ENCODE results near the gene RIPOR1.

The RIPOR1 gene

GRCh38 chr16:67555795-67556212, 27.2 kb downstream of the RIPOR1 start:
- in situ Hi-C loops (cut with MboI; ENCODE audit: low sequenced_read_pairs): no loop called here

- in situ Hi-C loops (cut with MboI; ENCODE audit: low sequenced_read_pairs): no loop called here
Measured at GRCh38 chr16:67558859-67559258, 30.2 kb downstream of the RIPOR1 start.

- in situ Hi-C loops (cut with MboI; ENCODE audit: low sequenced_read_pairs): no loop called here
Measured at GRCh38 chr16:67560827-67561342, 32.3 kb downstream of the RIPOR1 start.

GRCh38 chr16:67561501-67561823, 32.8 kb downstream of the RIPOR1 start:
- in situ Hi-C loops (cut with MboI; ENCODE audit: low sequenced_read_pairs): no loop called here

- in situ Hi-C loops (cut with MboI; ENCODE audit: low sequenced_read_pairs): no loop called here
Measured at GRCh38 chr16:67561824-67562525, 33.3 kb downstream of the RIPOR1 start.

GRCh38 chr16:67562526-67562917, 33.9 kb downstream of the RIPOR1 start, which contains the start of gene CTCF:
CTCF (plus strand) TSS chr16:67562526; CDS start chr16:67610833, 48,307 bp downstream.
- in situ Hi-C loops (cut with MboI; ENCODE audit: low sequenced_read_pairs): no loop called here

- in situ Hi-C loops (cut with MboI; ENCODE audit: low sequenced_read_pairs): no loop called here
Measured at GRCh38 chr16:67562918-67563707, 34.5 kb downstream of the RIPOR1 start.

GRCh38 chr16:67563708-67564468, 35.3 kb downstream of the RIPOR1 start:
- in situ Hi-C loops (cut with MboI; ENCODE audit: low sequenced_read_pairs): no loop called here

GRCh38 chr16:67565470-67566100, 37.0 kb downstream of the RIPOR1 start:
- in situ Hi-C loops (cut with MboI; ENCODE audit: low sequenced_read_pairs): no loop called here

- in situ Hi-C loops (cut with MboI; ENCODE audit: low sequenced_read_pairs): no loop called here
Measured at GRCh38 chr16:67571464-67571863, 42.8 kb downstream of the RIPOR1 start.

GRCh38 chr16:67571981-67572431, 43.4 kb downstream of the RIPOR1 start:
- in situ Hi-C loops (cut with MboI; ENCODE audit: low sequenced_read_pairs): no loop called here

GRCh38 chr16:67579686-67580085, 51.1 kb downstream of the RIPOR1 start:
- in situ Hi-C loops (cut with MboI; ENCODE audit: low sequenced_read_pairs): no loop called here

- in situ Hi-C loops (cut with MboI; ENCODE audit: low sequenced_read_pairs): no loop called here
Measured at GRCh38 chr16:67580202-67580601, 51.6 kb downstream of the RIPOR1 start.

GRCh38 chr16:67593288-67593687, 64.7 kb downstream of the RIPOR1 start:
- in situ Hi-C loops (cut with MboI; ENCODE audit: low sequenced_read_pairs): no loop called here

GRCh38 chr16:67593701-67594100, 65.1 kb downstream of the RIPOR1 start:
- in situ Hi-C loops (cut with MboI; ENCODE audit: low sequenced_read_pairs): no loop called here

GRCh38 chr16:67594256-67594915, 65.8 kb downstream of the RIPOR1 start:
- in situ Hi-C loops (cut with MboI; ENCODE audit: low sequenced_read_pairs): no loop called here

GRCh38 chr16:67594956-67595355, 66.3 kb downstream of the RIPOR1 start:
- in situ Hi-C loops (cut with MboI; ENCODE audit: low sequenced_read_pairs): no loop called here

Data from HL-60/S4 treated with retinoic acid at 250 ng/mL for 4 days and 3 days (cell line).